GM12878 (cell line): ENCODE measurements around the gene SPINDOC. TPM values are rescaled to one million over a fixed set of nuclear protein-coding genes. Genes with fewer than 3 reads are reported as not detected.

Source experiments
- ATAC-seq: fragments of 200-7000 bp; cut with Tn5 transposase; 3 replicates; pipeline ENCODE4 v1.9.1; 2020; ENCODE audit warnings: mild to moderate bottlenecking, moderate library complexity
- BruUV-seq: library from RNA; stranded (reverse); fragments of 400-500 nt; replicated peaks from 2 replicates; lab custom pipeline; 2021; lab: Mats Ljungman, UMichigan
- CTCF ChIA-PET: fragments of 300-600 bp; sonication (Branson Sonifier 250); formaldehyde crosslinking; extraction: SDS; loops from one replicate; lab custom pipeline; 2021; ENCODE audit warnings: inconsistent platforms; lab: Yijun Ruan, JAX
- POLR2A ChIA-PET: fragments of 350-600 bp; formaldehyde crosslinking; extraction: SDS; loops from one replicate; lab custom pipeline; 2021; ENCODE audit warnings: inconsistent platforms; lab: Charles Lee
- RAD21 ChIA-PET: fragments of 300-600 bp; sonication (Branson Sonifier 250); formaldehyde crosslinking; loops from one replicate; lab custom pipeline; 2023; ENCODE audit warnings: antibody characterized with exemption; ENCODE audit not compliant: unreplicated experiment; lab: Charles Lee
- SMC1A ChIA-PET: fragments of 300-600 bp; sonication (Branson Sonifier 250); formaldehyde crosslinking; loops from one replicate; lab custom pipeline; 2023; ENCODE audit not compliant: unreplicated experiment, uncharacterized antibody; lab: Charles Lee
- DNase-seq: peaks from one replicate; pipeline ENCODE4 v3.0.0-alpha.2; 2011; ENCODE audit warnings: low read depth, low spot score
- FAIRE-seq: peaks from 3 replicates; lab custom pipeline; 2011; peaks lifted over from hg19 to GRCh38; lab: Jason Lieb, UNC
- H2AFZ ChIP-seq: 2 replicates; pipeline ENCODE4 v1.6.0; 2011; ENCODE audit warnings: low read depth, low read length, control low read depth; ENCODE audit not compliant: control insufficient read depth
- H3K27ac ChIP-seq: 2 replicates; pipeline ENCODE4 v1.5.1; 2011; ENCODE audit warnings: control low read depth; ENCODE audit not compliant: control insufficient read depth, insufficient read depth
- H3K27me3 ChIP-seq, 2 experiments: replicated peaks in 1 of 2; 2 replicates each; pipeline versions ENCODE4 v1.6.0 to v1.6.1; 2011; ENCODE audit warnings: low read length in 1 of 2; ENCODE audit not compliant: control insufficient read depth in 2 of 2, insufficient read depth in 2 of 2
- H3K36me3 ChIP-seq, 2 experiments: 2 replicates each; pipeline ENCODE4 v1.5.1; 2011; ENCODE audit warnings: low read length in 1 of 2; ENCODE audit not compliant: control insufficient read depth in 2 of 2, insufficient read depth in 2 of 2
- H3K4me1 ChIP-seq: 2 replicates; pipeline ENCODE4 v1.6.1; 2011; ENCODE audit warnings: mild to moderate bottlenecking, low read length, moderate library complexity, mixed read lengths; ENCODE audit not compliant: control insufficient read depth, insufficient read depth
- H3K4me2 ChIP-seq: 2 replicates; pipeline ENCODE4 v1.6.0; 2011; ENCODE audit warnings: control low read depth; ENCODE audit not compliant: control insufficient read depth, insufficient read depth
- H3K4me3 ChIP-seq: fragments of 200-600 bp; sonication (generic); 2 replicates; pipeline ENCODE4 v1.5.1; 2016
- H3K79me2 ChIP-seq: 2 replicates; pipeline ENCODE4 v1.6.0; 2011; ENCODE audit warnings: low read length; ENCODE audit not compliant: control insufficient read depth, insufficient read depth
- H3K9ac ChIP-seq: 2 replicates; pipeline ENCODE4 v1.8.0; 2011; ENCODE audit warnings: low read length, control low read depth, mixed read lengths; ENCODE audit not compliant: control insufficient read depth, insufficient read depth
- H3K9me3 ChIP-seq: replicated peaks from 3 replicates; pipeline ENCODE4 v1.5.1; 2011; ENCODE audit warnings: mild to moderate bottlenecking, low read length; ENCODE audit not compliant: control insufficient read depth, insufficient read depth
- H4K20me1 ChIP-seq: 2 replicates; pipeline ENCODE4 v1.6.0; 2011; ENCODE audit not compliant: control insufficient read depth, insufficient read depth
- BMI1 ChIP-seq: fragments of 450-650 bp; IDR thresholded peaks from 2 replicates; pipeline ENCODE4 v1.6.1; 2016; ENCODE audit warnings: mild to moderate bottlenecking, moderate library complexity, borderline replicate concordance
- BRCA1 ChIP-seq: IDR thresholded peaks from 2 replicates; pipeline ENCODE4 v1.6.1; 2011; ENCODE audit warnings: low read depth, low read length, improper control_type of control experiment
- FOXM1 ChIP-seq: IDR thresholded peaks from 2 replicates; pipeline ENCODE4 v1.6.1; 2012; ENCODE audit warnings: low read depth, mild to moderate bottlenecking, inconsistent platforms, low read length, moderate library complexity
- GABPA ChIP-seq: IDR thresholded peaks from 2 replicates; pipeline ENCODE4 v1.6.1; 2014; ENCODE audit warnings: antibody characterized with exemption, low read depth, mild to moderate bottlenecking, inconsistent platforms
- HDAC2 ChIP-seq: fragments of 200-600 bp; sonication (generic); IDR thresholded peaks from 2 replicates; pipeline ENCODE4 v1.6.1; 2017
- IRF5 ChIP-seq: fragments of 450-650 bp; IDR thresholded peaks from 2 replicates; pipeline ENCODE4 v1.6.1; 2017; ENCODE audit warnings: borderline replicate concordance
- JUNB ChIP-seq: IDR thresholded peaks from 2 replicates; pipeline ENCODE4 v1.6.1; 2016; ENCODE audit warnings: antibody characterized with exemption, mild to moderate bottlenecking
- KDM1A ChIP-seq: fragments of 200-600 bp; sonication (generic); IDR thresholded peaks from 2 replicates; pipeline ENCODE4 v1.6.1; 2016; ENCODE audit warnings: borderline replicate concordance
- LARP7 ChIP-seq: fragments of 450-650 bp; IDR thresholded peaks from 2 replicates; pipeline ENCODE4 v1.6.1; 2017; ENCODE audit warnings: mild to moderate bottlenecking
- NBN ChIP-seq: fragments of 450-650 bp; IDR thresholded peaks from 2 replicates; pipeline ENCODE4 v1.6.1; 2016
- PAX5 ChIP-seq: IDR thresholded peaks from 2 replicates; pipeline ENCODE4 v1.6.1; 2011; ENCODE audit warnings: low read depth, low read length, borderline replicate concordance
- SIX5 ChIP-seq: IDR thresholded peaks from 2 replicates; pipeline ENCODE4 v1.6.1; 2011; ENCODE audit warnings: mild to moderate bottlenecking, low read depth, low read length, moderate library complexity; ENCODE audit not compliant: severe bottlenecking
- TCF12 ChIP-seq: IDR thresholded peaks from 2 replicates; pipeline ENCODE4 v1.6.1; 2011; ENCODE audit warnings: low read depth, mild to moderate bottlenecking, low read length
- ZNF384 ChIP-seq: IDR thresholded peaks from 2 replicates; pipeline ENCODE4 v1.6.1; 2012; ENCODE audit warnings: low read depth, mild to moderate bottlenecking, low read length, improper control_type of control experiment, borderline replicate concordance
- ZNF687 ChIP-seq: fragments of 450-650 bp; IDR thresholded peaks from 2 replicates; pipeline ENCODE4 v1.6.1; 2017; ENCODE audit warnings: mild to moderate bottlenecking, moderate library complexity
- WGBS: methylation state at CpG from one replicate; pipeline ENCODE4 v1.1.6; 2016; ENCODE audit warnings: low lambda C conversion rate; ENCODE audit not compliant: insufficient replicate concordance, insufficient coverage; ENCODE audit errors: missing lambda C conversion rate; 5-methylcytosine and 5-hydroxymethylcytosine counted together
- in situ Hi-C: fragments of 300-500 bp; cut with MboI; formaldehyde crosslinking; loops from 9 replicates; pipeline ENCODE4 v1.14.3; 2018; ENCODE audit warnings: mixed read lengths
- intact Hi-C: fragments of 100-400 bp; cut with micrococcal nuclease; formaldehyde crosslinking; loops from one replicate; pipeline ENCODE4 v1.14.2; 2022; ENCODE audit not compliant: unreplicated experiment
- polyA plus RNA-seq, 11 experiments: library from polyadenylated mRNA; depleted of rRNA in 4 of 11; unstranded in 6 of 11; stranded (reverse) in 5 of 11; fragments of >200 nt; fragmentation: Nextera tagmentation in 4 of 11; fragmentation: Illumina TruSeq in 1 of 11; extraction: Ambion mirVana in 4 of 11; extraction: Trizol in 1 of 11; gene quantifications; 1 replicate in 1 of 11; 2 replicates in 10 of 11; pipeline versions ENCODE4 v1.2.1 to v1.2.3, GENCODE V29; 2011 to 2016; ENCODE audit warnings: inconsistent platforms in 2 of 11, missing spikeins in 2 of 11, low read depth in 1 of 11
- total RNA-seq, 4 experiments: library from RNA; depleted of rRNA in 3 of 4; stranded (reverse); fragments of >200 nt in 3 of 4; fragmentation: Illumina TruSeq in 1 of 4; extraction: Trizol in 1 of 4; gene quantifications; 2 replicates each; pipeline versions ENCODE4 v1.2.1 to v1.2.3, GENCODE V29; 2013 to 2021

The SPINDOC gene
- total and polyA plus RNA-seq, 10 of the 15 experiments (the other 5 are each of a cell fraction or from before 2014, with no cell fraction given) = 0.88 to 38.2 (median 16.9) TPM

GRCh38 chr11:63779039-63779438 is 34.2 kb upstream of the SPINDOC start:
- RAD21 ChIA-PET = interaction anchor here (0.8 kb wide), 1 partner anchor 108 kb away, joined by 3 read pairs; the partner anchor contains the start of gene ATL3

GRCh38 chr11:63782749-63783148 is 30.5 kb upstream of the SPINDOC start:
- no peak overlapping the region for H3K9ac ChIP-seq
- SMC1A ChIA-PET = no interaction called here
- WGBS = 64% methylated on average over 6 of the region's 6 CpGs
- H3K9me3 ChIP-seq = no peaks in the 10 kb centered on the region
- BruUV-seq = no TSS peak
- FAIRE-seq = no peak
- no peaks in the 10 kb centered on the region for H3K4me1 ChIP-seq
- no peaks in the 10 kb centered on the region for H3K36me3 ChIP-seq
- intact Hi-C loops (no loop called here), in situ Hi-C loops (no loop called here)
- TF ChIP-seq LARP7 (no peak), IRF5 (no peak), ZNF687 (no peak), BMI1 (no peak), BRCA1 (no peak), SIX5 (no peak), KDM1A (no peak), PAX5 (no peak), FOXM1 (no peak), TCF12 (no peak), GABPA (no peak), JUNB (no peak)
- H3K27me3 ChIP-seq = no peaks in the 10 kb centered on the region
- H4K20me1 ChIP-seq = no peaks in the 10 kb centered on the region
- RAD21 ChIA-PET = no interaction called here
- H3K27ac ChIP-seq = no peak overlapping the region
- no peak overlapping the region for H3K4me2 ChIP-seq
- POLR2A ChIA-PET = no interaction called here
- H3K79me2 ChIP-seq = no peaks in the 10 kb centered on the region
- CTCF ChIA-PET = interaction anchor here (1.3 to 1.6 kb wide), 2 partner anchors 14 to 23 kb away, joined by 4 read pairs; partner anchors contain the start of gene ZFTA
- no peak overlapping the region for H2AFZ ChIP-seq
- no peak for ATAC-seq
- H3K4me3 ChIP-seq = no peak overlapping the region
- no peak for DNase-seq

More at GRCh38 chr11:63779039-63779438, 34.2 kb upstream of the SPINDOC start:
- DNase-seq = no peak
- H3K9ac ChIP-seq = no peak overlapping the region
- intact Hi-C loops = no loop called here
- no peaks in the 10 kb centered on the region for H4K20me1 ChIP-seq
- no TSS peak for BruUV-seq
- no peak overlapping the region for H3K4me3 ChIP-seq
- ATAC-seq = no peak
- no peaks in the 10 kb centered on the region for H3K36me3 ChIP-seq
- H3K9me3 ChIP-seq = no peaks in the 10 kb centered on the region
- no peaks in the 10 kb centered on the region for H3K4me1 ChIP-seq
- no peak for TF ChIP-seq NBN
- no peak for TF ChIP-seq ZNF384
- TF ChIP-seq HDAC2 = no peak
- TF ChIP-seq, all 136 proteins: peak for 0
- H3K27me3 ChIP-seq = peaks cover 0 to 2% of the 10 kb centered on the region in 2 experiments; a peak in 1 of 4 replicates
- POLR2A ChIA-PET = interaction anchor here (0.6 kb wide), 2 partner anchors 52 to 265 kb away, joined by 3 to 4 read pairs; no protein-coding TSS in a partner anchor
- 89% methylated on average over 2 of the region's 2 CpGs for WGBS
- FAIRE-seq = no peak
- in situ Hi-C loops = no loop called here
- H3K79me2 ChIP-seq = no peaks in the 10 kb centered on the region
- H3K27ac ChIP-seq = no peak overlapping the region
- SMC1A ChIA-PET = interaction anchor here (1.2 to 1.5 kb wide), 2 partner anchors 20 to 42 kb away, joined by 4 read pairs; no protein-coding TSS in a partner anchor
- H2AFZ ChIP-seq = no peak overlapping the region
- CTCF ChIA-PET = interaction anchor here (0.7 to 1.1 kb wide), 3 partner anchors 12 to 49 kb away, joined by 3 to 4 read pairs (median 3); no protein-coding TSS in a partner anchor
- H3K4me2 ChIP-seq = no peak overlapping the region
